Activated CD4-positive, alpha-beta memory T cell treated with anti-CD3 and anti-CD28 coated beads for 36 hours (primary cell): Measurements from ENCODE around the gene PPP1R18. TPM values are rescaled to one million over a fixed set of nuclear protein-coding genes. Genes with fewer than 3 reads are reported as not detected.

Experiments used
- CTCF ChIA-PET: fragments of 350-600 bp; sonication (Branson Sonifier 250); formaldehyde crosslinking; loops from one replicate; lab custom pipeline; 2021; ENCODE audit warnings: antibody characterized with exemption, inconsistent platforms; lab: Charles Lee
- POLR2A ChIA-PET: fragments of 350-600 bp; sonication (Branson Sonifier 250); formaldehyde crosslinking; loops from one replicate; lab custom pipeline; 2021; ENCODE audit warnings: antibody characterized with exemption; lab: Charles Lee
- DNase-seq: peaks from one replicate; pipeline ENCODE4 v3.0.0-alpha.2; 2020
- H3K27ac Mint-ChIP-seq: one replicate; pipeline ENCODE4 v1.8.0; 2021; ENCODE audit warnings: mixed read lengths
- H3K27me3 Mint-ChIP-seq: one replicate; pipeline ENCODE4 v1.8.0; 2021; ENCODE audit warnings: mixed read lengths
- H3K36me3 Mint-ChIP-seq: one replicate; pipeline ENCODE4 v1.8.0; 2021; ENCODE audit warnings: mixed read lengths
- H3K4me1 Mint-ChIP-seq: one replicate; pipeline ENCODE4 v1.8.0; 2021; ENCODE audit warnings: low read depth, mixed read lengths
- H3K4me3 Mint-ChIP-seq: one replicate; pipeline ENCODE4 v1.8.0; 2021; ENCODE audit warnings: mild to moderate bottlenecking, mixed read lengths
- H3K9me3 Mint-ChIP-seq: one replicate; pipeline ENCODE4 v1.8.0; 2021; ENCODE audit warnings: mixed read lengths
- intact Hi-C: fragments of 100-400 bp; cut with micrococcal nuclease; formaldehyde crosslinking; loops from one replicate; pipeline ENCODE4 v1.15.1; 2023
- total RNA-seq, 2 experiments: library from RNA; stranded (reverse); gene quantifications; one replicate each; pipeline ENCODE4 v1.2.3, GENCODE V29; 2021

Gene PPP1R18
- total RNA-seq, 2 experiments from 2014 or later = 172 to 183 TPM

GRCh38 chr6:30703821-30704220, 17.4 kb upstream of the PPP1R18 start:
- POLR2A ChIA-PET = no interaction called here
- H3K9me3 Mint-ChIP-seq = no peaks in the 10 kb centered on the region
- H3K4me3 Mint-ChIP-seq = no peak overlapping the region
- no peaks in the 10 kb centered on the region for H3K27me3 Mint-ChIP-seq
- peaks cover 59% of the 10 kb centered on the region for H3K36me3 Mint-ChIP-seq
- no peak overlapping the region for H3K27ac Mint-ChIP-seq
- CTCF ChIA-PET = interaction anchor here (1.0 to 1.7 kb wide), 2 partner anchors 13 to 425 kb away, joined by 4 read pairs; partner anchors contain the start of gene NRM
- no peaks in the 10 kb centered on the region for H3K4me1 Mint-ChIP-seq
- DNase-seq = no peak
- intact Hi-C loops = no loop called here

- POLR2A ChIA-PET = no interaction called here
- peaks cover 57% of the 10 kb centered on the region for H3K36me3 Mint-ChIP-seq
- no peak for DNase-seq
- H3K27me3 Mint-ChIP-seq = no peaks in the 10 kb centered on the region
- no peaks in the 10 kb centered on the region for H3K4me1 Mint-ChIP-seq
- H3K9me3 Mint-ChIP-seq = no peaks in the 10 kb centered on the region
- intact Hi-C loops = no loop called here
- H3K4me3 Mint-ChIP-seq = no peak overlapping the region
- H3K27ac Mint-ChIP-seq = no peak overlapping the region
- CTCF ChIA-PET = no interaction called here
Observed at GRCh38 chr6:30703011-30703410, 16.6 kb upstream of the PPP1R18 start.

- ChIA-PET POLR2A (no interaction called here), CTCF (interaction anchor here (1.9 kb wide), 1 partner anchor 22 kb away, joined by 5 read pairs; no protein-coding TSS in a partner anchor)
- no peaks in the 10 kb centered on the region for H3K4me1 Mint-ChIP-seq
- no peak for DNase-seq
- H3K36me3 Mint-ChIP-seq = peaks cover 41% of the 10 kb centered on the region
- no peaks in the 10 kb centered on the region for H3K27me3 Mint-ChIP-seq
- no peaks in the 10 kb centered on the region for H3K9me3 Mint-ChIP-seq
- no peak overlapping the region for H3K4me3 Mint-ChIP-seq
- H3K27ac Mint-ChIP-seq = no peak overlapping the region
- intact Hi-C loops = no loop called here
Observed at GRCh38 chr6:30700340-30700739, 13.9 kb upstream of the PPP1R18 start.

- no peaks in the 10 kb centered on the region for H3K9me3 Mint-ChIP-seq
- ChIA-PET POLR2A (no interaction called here), CTCF (interaction anchor here (0.8 to 1.5 kb wide), 4 partner anchors 16 to 34 kb away, joined by 3 to 4 read pairs (median 3); no protein-coding TSS in a partner anchor)
- no peak overlapping the region for H3K27ac Mint-ChIP-seq
- H3K4me1 Mint-ChIP-seq = peaks cover 4% of the 10 kb centered on the region
- no peaks in the 10 kb centered on the region for H3K27me3 Mint-ChIP-seq
- intact Hi-C loops = no loop called here
- DNase-seq = no peak
- peaks cover 10% of the 10 kb centered on the region for H3K36me3 Mint-ChIP-seq
- H3K4me3 Mint-ChIP-seq = no peak overlapping the region
Observed at GRCh38 chr6:30696432-30696831, 10.0 kb upstream of the PPP1R18 start.

- ChIA-PET POLR2A (interaction anchor here (0.7 to 14.8 kb wide), 4 partner anchors 9 to 77 kb away, joined by 5 to 209 read pairs (median 7); partner anchors contain the start of genes MDC1 and TUBB), CTCF (interaction anchor here (0.6 to 2.4 kb wide), 6 partner anchors 10 to 1853 kb away, joined by 3 to 16 read pairs (median 4); no protein-coding TSS in a partner anchor)
- H3K27ac Mint-ChIP-seq = peak overlapping the region; percentile 40
- peaks cover 9% of the 10 kb centered on the region for H3K36me3 Mint-ChIP-seq
- peaks cover 37% of the 10 kb centered on the region for H3K4me1 Mint-ChIP-seq
- intact Hi-C loops = no loop called here
- no peak for DNase-seq
- H3K27me3 Mint-ChIP-seq = no peaks in the 10 kb centered on the region
- no peaks in the 10 kb centered on the region for H3K9me3 Mint-ChIP-seq
- H3K4me3 Mint-ChIP-seq = peak overlapping the region; percentile 91
Observed at GRCh38 chr6:30691208-30691847, 4.9 kb upstream of the PPP1R18 start.

GRCh38 chr6:30690403-30691207, 4.2 kb upstream of the PPP1R18 start, which contains the start of gene NRM:
NRM (minus strand) TSS chr6:30690984; CDS start chr6:30690974, 10 bp downstream.
- Mint-ChIP-seq H3K27me3 (no peaks in the 10 kb centered on the region), H3K9me3 (no peaks in the 10 kb centered on the region), H3K27ac (peak within 1 kb of the TSS; percentile 99), H3K4me3 (peak within 1 kb of the TSS; percentile 91), H3K4me1 (peaks cover 37% of the 10 kb centered on the region), H3K36me3 (peaks cover 16% of the 10 kb centered on the region)
- ChIA-PET POLR2A (interaction anchor here (0.7 to 14.8 kb wide), 4 partner anchors 9 to 76 kb away, joined by 5 to 209 read pairs (median 7); partner anchors contain the start of genes MDC1 and TUBB), CTCF (interaction anchor here (0.6 to 2.4 kb wide), 6 partner anchors 9 to 41 kb away, joined by 3 to 16 read pairs (median 4); no protein-coding TSS in a partner anchor)
- intact Hi-C loops = loop anchor here (1.0 kb wide), 1 partner anchor 11 kb away; no protein-coding TSS in a partner anchor
- peak; percentile 83 for DNase-seq

GRCh38 chr6:30689985-30690384, 3.5 kb upstream of the PPP1R18 start:
- no peaks in the 10 kb centered on the region for H3K27me3 Mint-ChIP-seq
- H3K27ac Mint-ChIP-seq = peak overlapping the region; percentile 99
- ChIA-PET POLR2A (interaction anchor here (0.6 to 14.8 kb wide), 3 partner anchors 8 to 48 kb away, joined by 3 to 209 read pairs (median 7); partner anchors contain the start of genes MDC1 and TUBB), CTCF (interaction anchor here (1.0 to 3.0 kb wide), 2 partner anchors 11 to 42 kb away, joined by 4 to 25 read pairs; no protein-coding TSS in a partner anchor)
- intact Hi-C loops = loop anchor here (1.0 to 5.0 kb wide), 2 partner anchors 11 to 667 kb away; partner anchors contain the start of gene HLA-B
- H3K9me3 Mint-ChIP-seq = no peaks in the 10 kb centered on the region
- H3K4me1 Mint-ChIP-seq = peaks cover 37% of the 10 kb centered on the region
- no peak for DNase-seq
- peak overlapping the region; percentile 91 for H3K4me3 Mint-ChIP-seq
- peaks cover 22% of the 10 kb centered on the region for H3K36me3 Mint-ChIP-seq

- intact Hi-C loops = loop anchor here (5.0 kb wide), 1 partner anchor 668 kb away; the partner anchor contains the start of gene HLA-B
- ChIA-PET CTCF (interaction anchor here (2.5 to 3.0 kb wide), 2 partner anchors 10 to 33 kb away, joined by 20 to 25 read pairs; no protein-coding TSS in a partner anchor), POLR2A (interaction anchor here (0.6 to 14.8 kb wide), 3 partner anchors 12 to 48 kb away, joined by 3 to 209 read pairs (median 5); partner anchors contain the start of genes MDC1 and TUBB)
- H3K27me3 Mint-ChIP-seq = no peaks in the 10 kb centered on the region
- peaks cover 29% of the 10 kb centered on the region for H3K36me3 Mint-ChIP-seq
- peaks cover 37% of the 10 kb centered on the region for H3K4me1 Mint-ChIP-seq
- H3K9me3 Mint-ChIP-seq = no peaks in the 10 kb centered on the region
- H3K4me3 Mint-ChIP-seq = peak overlapping the region; percentile 91
- DNase-seq = no peak
- H3K27ac Mint-ChIP-seq = peak overlapping the region; percentile 99
Observed at GRCh38 chr6:30689022-30689865, 2.8 kb upstream of the PPP1R18 start.

GRCh38 chr6:30688569-30688968, 2.1 kb upstream of the PPP1R18 start:
- H3K4me3 Mint-ChIP-seq = peak overlapping the region; percentile 100
- peak overlapping the region; percentile 99 for H3K27ac Mint-ChIP-seq
- H3K36me3 Mint-ChIP-seq = peaks cover 35% of the 10 kb centered on the region
- intact Hi-C loops = loop anchor here (5.0 kb wide), 1 partner anchor 669 kb away; the partner anchor contains the start of gene HLA-B
- CTCF ChIA-PET = interaction anchor here (2.0 to 3.0 kb wide), 3 partner anchors 10 to 42 kb away, joined by 8 to 25 read pairs (median 20); no protein-coding TSS in a partner anchor
- peaks cover 37% of the 10 kb centered on the region for H3K4me1 Mint-ChIP-seq
- H3K9me3 Mint-ChIP-seq = no peaks in the 10 kb centered on the region
- peak; percentile 23 for DNase-seq
- no peaks in the 10 kb centered on the region for H3K27me3 Mint-ChIP-seq
- POLR2A ChIA-PET = interaction anchor here (0.5 to 14.8 kb wide), 4 partner anchors 13 to 158 kb away, joined by 3 to 209 read pairs (median 5); partner anchors contain the start of genes MDC1 and TUBB

GRCh38 chr6:30687659-30688431, 1.4 kb upstream of the PPP1R18 start:
- Mint-ChIP-seq H3K9me3 (no peaks in the 10 kb centered on the region), H3K36me3 (peaks cover 43% of the 10 kb centered on the region), H3K4me1 (peaks cover 37% of the 10 kb centered on the region), H3K4me3 (peak overlapping the region; percentile 100), H3K27me3 (no peaks in the 10 kb centered on the region), H3K27ac (peak overlapping the region; percentile 99)
- intact Hi-C loops = loop anchor here (5.0 kb wide), 1 partner anchor 669 kb away; the partner anchor contains the start of gene HLA-B
- POLR2A ChIA-PET = interaction anchor here (0.5 to 14.8 kb wide), 5 partner anchors 12 to 158 kb away, joined by 3 to 209 read pairs (median 3); partner anchors contain the start of genes MDC1 and TUBB
- no peak for DNase-seq
- CTCF ChIA-PET = interaction anchor here (0.6 to 3.0 kb wide), 5 partner anchors 9 to 1128 kb away, joined by 3 to 25 read pairs (median 8); no protein-coding TSS in a partner anchor
